BJ (cell line): ENCODE results near the gene GOLPH3. TPM values are rescaled to one million over a fixed set of nuclear protein-coding genes. Genes with fewer than 3 reads are reported as not detected.
"Not testable (repeated sequence)": the region's sequence is repeated elsewhere in the genome, so short reads cannot be mapped to it uniquely, and the experiment has no call there.

Experiments used
- CTCF ChIA-PET: fragments of 350-600 bp; formaldehyde crosslinking; extraction: SDS; loops from one replicate; lab custom pipeline; 2021; ENCODE audit warnings: antibody characterized with exemption, inconsistent platforms; lab: Yijun Ruan, JAX
- POLR2A ChIA-PET: fragments of 300-600 bp; sonication (Branson Sonifier 250); formaldehyde crosslinking; extraction: SDS; loops from one replicate; lab custom pipeline; 2021; ENCODE audit warnings: antibody characterized with exemption; lab: Charles Lee
- DNase-seq: peaks from one replicate; pipeline ENCODE4 v3.0.0-alpha.2; 2011; ENCODE audit warnings: low read depth
- H3K27me3 ChIP-seq: 2 replicates; pipeline ENCODE4 v1.6.0; 2011; ENCODE audit warnings: low read length; ENCODE audit not compliant: control insufficient read depth, insufficient read depth
- H3K36me3 ChIP-seq: 2 replicates; pipeline ENCODE4 v1.5.1; 2011; ENCODE audit warnings: low read length; ENCODE audit not compliant: control insufficient read depth, insufficient read depth
- H3K4me3 ChIP-seq: 2 replicates; pipeline ENCODE4 v1.5.1; 2011; ENCODE audit warnings: low read depth, mild to moderate bottlenecking, control low read depth, low read length
- polyA minus RNA-seq: library from RNA; depleted of rRNA, polyadenylated mRNA; stranded (reverse); fragments of >200 nt; gene quantifications from 2 replicates; pipeline ENCODE4 v1.2.3, GENCODE V29; 2011; rRNA and poly(A)+ RNA removed
- polyA plus RNA-seq: library from polyadenylated mRNA; depleted of rRNA; stranded (reverse); fragments of >200 nt; gene quantifications from 2 replicates; pipeline ENCODE4 v1.2.3, GENCODE V29; 2011; rRNA removed
- TF ChIP-seq, protein P1 (sequence below): IDR thresholded peaks from 2 replicates; pipeline ENCODE4 v1.5.1; 2011; ENCODE audit warnings: low read depth, mild to moderate bottlenecking, control low read depth, inconsistent platforms, low read length, moderate library complexity; ENCODE audit not compliant: insufficient read depth

The GOLPH3 gene
- polyA plus RNA-seq (53.9 and 79.0 TPM in 2 replicates), polyA minus RNA-seq (53.6 and 62.7 TPM in 2 replicates)

- Histone ChIP-seq H3K27me3 (no peaks in the 10 kb centered on the region), H3K4me3 (peak within 1 kb of the TSS; percentile 78), H3K36me3 (no peaks in the 10 kb centered on the region)
- no peak for DNase-seq
- POLR2A ChIA-PET: interaction anchor here (0.6 kb wide), 2 partner anchors 28 to 1097 kb away, joined by 3 read pairs; no protein-coding TSS in a partner anchor
- TF ChIP-seq, protein P1, sequence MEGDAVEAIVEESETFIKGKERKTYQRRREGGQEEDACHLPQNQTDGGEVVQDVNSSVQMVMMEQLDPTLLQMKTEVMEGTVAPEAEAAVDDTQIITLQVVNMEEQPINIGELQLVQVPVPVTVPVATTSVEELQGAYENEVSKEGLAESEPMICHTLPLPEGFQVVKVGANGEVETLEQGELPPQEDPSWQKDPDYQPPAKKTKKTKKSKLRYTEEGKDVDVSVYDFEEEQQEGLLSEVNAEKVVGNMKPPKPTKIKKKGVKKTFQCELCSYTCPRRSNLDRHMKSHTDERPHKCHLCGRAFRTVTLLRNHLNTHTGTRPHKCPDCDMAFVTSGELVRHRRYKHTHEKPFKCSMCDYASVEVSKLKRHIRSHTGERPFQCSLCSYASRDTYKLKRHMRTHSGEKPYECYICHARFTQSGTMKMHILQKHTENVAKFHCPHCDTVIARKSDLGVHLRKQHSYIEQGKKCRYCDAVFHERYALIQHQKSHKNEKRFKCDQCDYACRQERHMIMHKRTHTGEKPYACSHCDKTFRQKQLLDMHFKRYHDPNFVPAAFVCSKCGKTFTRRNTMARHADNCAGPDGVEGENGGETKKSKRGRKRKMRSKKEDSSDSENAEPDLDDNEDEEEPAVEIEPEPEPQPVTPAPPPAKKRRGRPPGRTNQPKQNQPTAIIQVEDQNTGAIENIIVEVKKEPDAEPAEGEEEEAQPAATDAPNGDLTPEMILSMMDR: no peak
- CTCF ChIA-PET: interaction anchor here (0.7 to 1.2 kb wide), 2 partner anchors 53 to 58 kb away, joined by 3 to 4 read pairs; no protein-coding TSS in a partner anchor
Observed at GRCh38 chr5:32174011-32174870, at the start of gene GOLPH3. TSS of gene GOLPH3 (minus strand) at chr5:32174319. CDS start at chr5:32174034, 285 bp downstream.

GRCh38 chr5:32222723-32223470 is 48.8 kb upstream of the GOLPH3 start:
- POLR2A ChIA-PET: no interaction called here
- Histone ChIP-seq H3K4me3 (no peak overlapping the region), H3K27me3 (no peaks in the 10 kb centered on the region), H3K36me3 (no peaks in the 10 kb centered on the region)
- CTCF ChIA-PET: interaction anchor here (0.6 kb wide), 1 partner anchor 212 kb away, joined by 4 read pairs; no protein-coding TSS in a partner anchor
- DNase-seq: no peak
- TF ChIP-seq, protein P1: no peak

DNA sequence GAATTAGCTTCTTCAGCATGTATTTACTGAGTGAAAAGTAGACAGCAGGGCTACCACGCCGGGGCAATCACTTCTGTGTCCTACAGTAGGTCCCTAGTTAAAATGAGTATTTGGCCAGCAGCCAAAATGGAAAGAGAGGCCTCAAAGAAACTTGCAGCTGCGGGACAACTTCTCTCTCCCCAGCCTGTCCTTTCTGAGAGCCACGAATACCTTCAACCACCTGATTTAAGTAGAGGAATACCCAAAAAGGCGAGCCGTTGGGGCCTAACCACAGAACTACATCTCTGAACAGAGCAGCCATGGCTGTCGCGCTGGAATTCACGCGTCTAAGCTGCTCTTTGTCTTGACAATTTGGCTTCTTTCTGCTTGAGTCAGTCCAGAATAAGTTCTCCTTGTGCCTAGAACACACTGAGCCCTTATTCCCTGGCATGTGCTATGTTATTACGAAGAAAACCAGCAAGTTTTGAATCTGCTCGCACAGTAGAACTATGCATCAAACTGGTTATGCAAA is 43.8 kb upstream of the GOLPH3 start:
- POLR2A ChIA-PET: no interaction called here
- no peaks in the 10 kb centered on the region for H3K36me3 ChIP-seq
- TF ChIP-seq, protein P1: no peak
- DNase-seq: no peak
- H3K27me3 ChIP-seq: no peaks in the 10 kb centered on the region
- CTCF ChIA-PET: interaction anchor here (1.3 kb wide), 1 partner anchor 14 kb away, joined by 3 read pairs; no protein-coding TSS in a partner anchor
- H3K4me3 ChIP-seq: no peak overlapping the region

DNA sequence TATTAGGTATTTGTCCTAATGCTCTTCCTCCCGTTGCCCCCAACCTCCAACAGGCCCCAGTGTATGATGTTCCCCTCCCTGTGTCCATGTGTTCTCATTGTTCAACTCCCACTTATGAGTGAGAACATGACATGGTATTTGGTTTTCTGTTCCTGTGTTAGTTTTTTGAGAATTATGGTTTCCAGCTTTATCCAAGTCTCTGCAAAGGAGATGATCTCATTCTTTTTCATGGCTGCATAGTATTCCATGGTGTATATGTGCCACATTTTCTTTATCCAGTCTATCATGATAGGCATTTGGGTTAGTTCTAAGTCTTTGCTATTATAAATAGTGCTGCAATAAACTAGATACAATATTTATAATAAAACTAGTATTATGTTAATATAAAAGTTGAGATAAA is 40.2 kb upstream of the GOLPH3 start:
- H3K27me3 ChIP-seq, CTCF ChIA-PET, POLR2A ChIA-PET, H3K4me3 ChIP-seq, DNase-seq, H3K36me3 ChIP-seq: not testable (repeated sequence)

DNA sequence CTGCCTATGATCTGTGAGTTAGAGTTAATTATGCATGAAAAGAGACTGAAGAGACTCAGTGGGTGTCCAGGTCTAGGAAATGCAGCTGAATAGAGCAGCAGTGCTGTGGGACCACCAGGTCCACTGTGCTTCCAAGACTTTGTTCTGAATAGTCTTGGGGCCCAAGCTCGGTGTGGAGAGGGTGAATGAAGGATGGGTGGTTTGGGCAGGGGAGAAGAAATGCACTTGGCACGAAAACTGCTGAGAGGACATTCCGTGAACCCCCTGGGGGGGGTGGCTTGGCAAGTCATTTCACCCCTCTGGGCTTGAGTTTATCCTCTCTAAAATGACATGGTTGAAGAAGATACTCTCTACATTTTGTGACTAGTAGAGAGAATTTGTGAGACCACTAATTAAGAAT is 36.0 kb upstream of the GOLPH3 start:
- ChIA-PET CTCF (interaction anchor here (0.6 kb wide), 1 partner anchor 17 kb away, joined by 3 read pairs; no protein-coding TSS in a partner anchor), POLR2A (no interaction called here)
- H3K36me3 ChIP-seq: no peaks in the 10 kb centered on the region
- H3K27me3 ChIP-seq: no peaks in the 10 kb centered on the region
- H3K4me3 ChIP-seq: no peak overlapping the region
- TF ChIP-seq, protein P1: no peak
- DNase-seq: no peak

GRCh38 chr5:32208837-32209236 is 34.7 kb upstream of the GOLPH3 start:
- H3K36me3 ChIP-seq, POLR2A ChIA-PET, DNase-seq, H3K4me3 ChIP-seq, CTCF ChIA-PET, H3K27me3 ChIP-seq: not testable (repeated sequence)
